ENCODE measurements around the gene FECH. TPM values are rescaled to one million over a fixed set of nuclear protein-coding genes. Genes with fewer than 3 reads are reported as not detected.
"Not testable (repeated sequence)": the region's sequence is repeated elsewhere in the genome, so short reads cannot be mapped to it uniquely, and the experiment has no call there.

FECH gene, protein sequence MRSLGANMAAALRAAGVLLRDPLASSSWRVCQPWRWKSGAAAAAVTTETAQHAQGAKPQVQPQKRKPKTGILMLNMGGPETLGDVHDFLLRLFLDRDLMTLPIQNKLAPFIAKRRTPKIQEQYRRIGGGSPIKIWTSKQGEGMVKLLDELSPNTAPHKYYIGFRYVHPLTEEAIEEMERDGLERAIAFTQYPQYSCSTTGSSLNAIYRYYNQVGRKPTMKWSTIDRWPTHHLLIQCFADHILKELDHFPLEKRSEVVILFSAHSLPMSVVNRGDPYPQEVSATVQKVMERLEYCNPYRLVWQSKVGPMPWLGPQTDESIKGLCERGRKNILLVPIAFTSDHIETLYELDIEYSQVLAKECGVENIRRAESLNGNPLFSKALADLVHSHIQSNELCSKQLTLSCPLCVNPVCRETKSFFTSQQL
- total RNA-seq, result 52.5 and 79.6 TPM in 2 replicates
- polyA plus RNA-seq (2012), result 40.8 TPM

DNA sequence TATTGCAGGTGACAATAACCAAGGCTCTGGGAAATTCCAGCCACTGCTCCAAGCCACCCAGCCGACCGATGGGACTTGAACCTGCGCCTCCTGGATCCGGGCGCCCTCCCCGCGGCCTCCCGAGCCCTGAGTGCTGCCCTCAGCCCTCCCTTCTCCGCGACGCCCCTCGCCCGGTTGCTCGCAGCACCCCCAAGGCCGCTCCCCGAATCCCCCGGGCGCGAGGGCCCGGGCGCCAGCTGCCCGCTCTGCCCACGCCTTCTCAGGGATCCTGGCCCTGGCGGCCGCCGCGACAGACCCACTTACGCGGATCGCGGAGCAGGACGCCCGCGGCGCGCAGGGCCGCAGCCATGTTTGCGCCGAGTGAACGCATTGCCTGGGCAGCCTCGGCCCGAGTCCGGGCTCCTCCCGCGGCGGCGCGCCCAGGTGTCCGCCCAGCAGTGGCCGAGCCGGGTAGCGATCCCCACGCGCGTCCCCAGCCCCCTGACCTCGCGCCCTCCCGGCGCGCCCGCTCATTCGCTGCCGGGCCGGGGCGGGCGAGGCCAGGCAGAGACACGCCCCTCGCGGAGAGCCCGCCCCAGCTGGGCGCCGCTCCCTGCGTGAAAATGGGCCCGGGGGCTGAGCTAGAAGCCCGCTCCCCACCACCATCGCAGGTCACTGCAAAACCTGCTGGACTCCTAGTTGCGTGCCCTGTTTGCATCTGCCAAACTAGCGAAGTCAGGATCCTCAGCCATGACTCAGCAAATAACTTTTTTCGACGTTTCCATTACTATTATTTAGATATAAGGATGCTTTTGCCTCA, at the start of gene FECH:
FECH (minus strand) TSS at position 452 of the 799 bp plus-strand sequence; CDS start at position 370, 82 bp downstream.
- peak; percentile 84 for DNase-seq (ENCODE audit: low read depth)

DNA sequence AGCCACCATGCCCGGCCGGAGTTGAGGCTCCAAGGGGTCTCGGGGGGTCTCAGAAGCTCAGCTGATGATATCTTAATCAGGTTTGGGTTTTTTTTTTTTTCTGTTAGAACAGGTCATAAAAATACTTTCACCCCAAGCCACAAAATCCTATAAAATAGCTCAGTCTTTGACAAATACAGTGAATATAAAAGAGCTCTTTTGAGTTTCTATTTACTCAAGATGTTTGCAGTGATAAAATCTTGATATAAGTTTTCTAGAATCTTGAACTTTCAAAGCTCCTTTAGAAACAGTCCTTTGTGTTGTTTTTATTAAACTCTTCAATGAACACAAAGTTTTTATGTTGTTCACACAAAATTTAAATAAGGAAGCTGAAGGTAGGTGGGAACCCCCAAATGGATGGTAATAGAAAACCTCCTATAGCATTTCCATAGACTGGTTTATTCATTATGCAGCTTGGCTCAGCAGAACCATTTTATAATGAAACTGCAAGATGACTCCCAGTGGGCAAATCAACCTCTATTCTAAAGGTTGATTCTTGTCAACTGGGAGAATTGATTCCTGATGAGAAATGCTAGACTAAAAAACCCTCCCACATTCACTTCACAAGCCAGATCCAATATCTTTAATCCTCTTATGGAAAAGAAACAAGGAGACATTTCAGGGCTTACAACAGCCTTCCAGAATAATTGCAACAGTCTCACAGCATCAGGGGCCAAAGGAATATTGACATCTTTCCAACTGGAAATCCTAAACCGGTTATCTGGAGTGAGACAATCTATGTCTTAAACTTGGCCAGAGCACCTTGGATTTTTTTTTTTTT, 48.7 kb upstream of the FECH start:
- no peak for DNase-seq (ENCODE audit: low read depth)

DNA sequence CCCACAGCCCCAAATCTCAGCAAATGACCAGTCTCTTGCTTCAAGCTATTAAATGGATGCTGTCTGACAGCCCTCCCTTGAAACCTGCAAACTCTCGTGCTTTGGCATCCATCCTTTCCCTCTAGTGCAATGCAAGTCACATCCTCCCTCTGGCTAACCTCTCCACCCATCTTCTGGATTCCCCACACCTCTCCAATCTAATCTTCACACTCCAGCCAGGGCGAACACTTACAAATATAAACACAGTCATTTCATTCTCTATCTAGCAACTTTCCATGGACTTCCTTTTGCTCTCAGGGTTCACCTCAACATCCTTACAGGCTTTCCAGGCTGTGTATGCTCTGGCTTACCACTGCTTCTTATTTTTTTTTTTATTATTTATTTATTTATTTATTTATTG, 45.2 kb upstream of the FECH start:
- DNase-seq (ENCODE audit: low read depth), result no peak

DNA sequence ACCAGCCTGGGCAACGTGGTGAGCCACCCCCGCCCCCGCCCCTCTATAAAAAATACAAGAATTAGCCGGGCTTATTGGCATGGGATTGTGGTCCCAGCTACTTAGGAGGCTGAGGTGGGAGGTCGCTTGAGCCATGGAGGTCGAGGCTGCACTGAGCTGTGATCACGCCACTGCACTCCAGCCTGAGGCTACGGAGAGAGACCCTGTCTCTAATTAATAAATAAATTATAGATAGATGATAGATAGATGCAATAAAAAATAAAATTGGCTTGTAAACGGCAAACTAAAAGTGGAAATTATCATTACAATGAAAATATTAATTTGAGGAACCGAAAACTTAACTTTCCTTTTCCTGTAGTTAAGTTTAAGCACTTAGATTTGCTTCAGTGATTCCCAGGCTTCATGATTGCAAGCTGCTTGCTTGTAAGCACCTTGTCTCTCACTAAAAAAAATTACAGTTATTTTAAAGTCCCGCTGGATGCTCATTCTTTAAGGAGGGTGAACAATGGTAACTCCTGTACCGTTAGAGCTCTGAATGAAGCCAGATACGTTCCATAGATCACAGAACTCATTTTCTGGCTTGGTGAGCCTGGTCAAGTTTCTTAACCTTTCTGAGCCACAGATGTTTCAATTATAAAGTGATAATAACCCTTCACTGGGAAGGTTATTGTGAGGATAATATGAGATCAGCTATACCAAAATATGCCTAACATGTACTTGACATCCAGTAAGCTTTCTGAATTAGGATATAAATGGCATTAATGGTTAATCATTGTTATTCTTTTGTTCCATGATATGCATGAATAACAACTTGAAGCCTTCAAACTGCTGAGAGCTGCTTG, 44.5 kb upstream of the FECH start:
- DNase-seq (ENCODE audit: low read depth), result no peak

DNA sequence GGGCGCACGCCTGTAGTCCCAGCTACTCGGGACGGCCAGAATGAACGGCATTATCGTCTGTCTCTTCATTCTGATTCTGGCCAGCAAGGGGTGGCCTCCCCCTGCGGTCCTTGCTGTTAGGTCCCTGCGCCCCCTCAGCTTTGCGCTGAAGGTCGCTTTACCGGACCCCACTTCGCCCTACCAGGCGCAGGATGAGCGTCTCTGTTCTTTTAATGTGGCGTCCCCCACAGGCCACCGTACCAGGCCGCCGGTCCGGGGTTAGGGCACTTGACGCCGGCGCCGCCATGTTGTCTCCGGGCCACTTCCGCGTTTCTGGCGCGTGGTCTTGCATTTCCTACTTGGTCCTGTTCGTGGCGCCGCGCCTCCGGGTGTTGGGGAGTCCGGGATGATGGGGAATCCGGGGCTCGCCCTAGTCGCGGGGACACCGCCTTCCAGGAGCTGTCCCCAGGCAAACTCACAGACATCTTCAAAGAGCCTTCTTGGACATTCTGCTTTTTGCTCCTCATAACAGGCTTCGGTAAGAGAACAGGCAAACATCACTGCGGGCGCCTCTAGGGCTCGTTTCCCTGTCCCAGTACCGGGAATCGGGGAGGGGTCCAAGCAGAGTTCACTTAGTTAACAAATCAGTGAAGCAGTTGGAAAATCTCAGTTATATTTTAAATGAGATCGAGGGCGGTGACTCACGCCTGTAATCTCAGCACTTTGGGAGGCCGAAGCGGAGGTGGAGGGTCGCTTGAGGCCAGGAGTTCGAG, 43.7 kb upstream of the FECH start:
- peak; percentile 97 for DNase-seq (ENCODE audit: low read depth)

DNA sequence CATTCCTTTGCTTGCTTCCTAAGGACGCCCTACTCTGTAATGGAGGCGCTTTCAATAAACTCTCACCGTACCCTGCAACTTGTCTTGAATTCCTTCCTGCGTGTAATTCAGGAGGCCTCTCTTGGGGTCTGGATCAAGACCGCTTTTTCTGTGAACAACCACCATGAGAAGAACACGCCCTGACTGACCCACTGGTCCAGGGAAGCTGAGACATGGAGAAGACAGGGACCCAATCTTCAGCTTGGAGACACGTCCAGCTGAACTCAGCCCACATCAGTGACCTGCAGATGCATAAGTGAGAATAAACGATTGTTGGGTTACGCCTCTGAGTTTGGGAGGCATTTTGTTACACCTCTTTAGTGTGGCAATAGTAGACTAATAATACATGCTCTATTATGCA, 42.9 kb upstream of the FECH start:
- DNase-seq (ENCODE audit: low read depth), result no peak

DNA sequence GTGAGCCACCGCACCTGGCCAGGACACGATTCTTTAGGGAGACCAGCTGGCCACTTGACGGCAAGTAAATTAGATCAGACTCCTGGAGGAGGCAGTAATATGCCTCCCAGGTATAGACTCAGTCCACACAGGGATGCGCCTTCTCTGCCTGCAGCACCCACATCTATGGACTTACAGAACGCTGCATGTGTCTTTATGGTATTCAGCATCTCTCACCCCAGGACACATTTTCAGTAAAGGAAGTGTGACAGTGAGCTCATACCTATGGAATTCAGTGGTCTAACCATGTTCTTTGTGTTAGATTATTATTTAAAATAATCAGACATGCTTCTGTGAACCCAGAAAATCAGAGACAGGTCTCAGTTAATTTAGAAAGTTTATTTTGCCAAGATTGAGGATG, 41.0 kb upstream of the FECH start:
- no peak for DNase-seq (ENCODE audit: low read depth)

DNA sequence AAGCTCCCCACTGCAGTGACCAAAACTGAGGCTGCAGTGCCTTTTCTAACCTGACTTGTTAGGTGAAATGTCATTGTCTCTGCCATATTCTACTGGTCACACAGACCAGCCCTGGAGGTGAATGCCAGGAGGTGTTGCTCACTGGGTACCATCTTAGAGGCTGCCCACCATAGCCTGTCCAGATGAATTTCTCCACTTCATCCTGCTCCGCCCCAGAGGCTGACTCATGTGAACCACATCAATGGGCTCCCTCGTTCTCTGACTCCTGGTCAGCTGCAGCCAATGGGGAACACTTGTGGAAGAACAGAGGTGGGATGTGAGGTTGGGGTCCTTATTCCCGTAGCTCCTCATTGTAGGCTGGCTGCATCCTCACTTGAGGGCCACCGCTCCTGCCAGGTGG, 38.5 kb upstream of the FECH start:
- DNase-seq (ENCODE audit: low read depth), result no peak

DNA sequence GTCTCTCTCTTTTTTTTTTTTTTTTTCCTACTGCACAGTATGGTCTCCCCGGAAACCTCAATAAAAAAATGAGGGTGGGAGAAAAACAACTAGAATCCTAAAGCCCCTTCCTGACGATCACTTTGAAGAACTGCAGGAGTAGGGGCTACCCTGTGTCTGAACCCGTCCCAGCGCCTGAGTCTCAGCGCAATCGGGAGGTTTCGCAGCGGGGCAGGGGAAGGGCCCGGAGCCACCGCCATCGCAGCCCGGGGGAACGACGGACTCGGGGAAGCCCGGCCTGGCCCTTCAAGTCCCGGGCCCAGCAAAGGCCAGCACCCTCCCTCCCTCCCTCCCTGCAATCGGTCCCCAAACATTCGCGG, 34.7 kb upstream of the FECH start:
- DNase-seq (ENCODE audit: low read depth), result no peak

DNA sequence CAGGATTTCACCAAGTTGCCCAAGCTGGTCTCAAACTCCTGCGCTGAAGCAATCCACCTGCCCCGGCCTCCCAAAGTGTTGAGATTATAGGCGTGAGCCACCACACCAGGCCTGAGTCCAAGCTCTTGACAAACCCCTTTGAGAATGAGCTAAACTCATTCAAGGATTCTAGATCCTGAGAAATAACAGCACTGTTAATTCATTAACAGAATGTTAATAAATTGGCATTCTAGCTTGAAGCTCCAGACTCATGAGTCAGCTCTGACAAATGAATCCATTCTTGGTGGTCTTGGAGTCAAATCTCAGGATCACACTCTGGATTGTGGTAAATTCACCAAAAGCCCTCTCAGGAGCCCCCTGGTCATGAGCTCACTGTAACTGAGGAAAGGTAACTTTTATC, 33.4 kb upstream of the FECH start:
- no peak for DNase-seq (ENCODE audit: low read depth)

DNA sequence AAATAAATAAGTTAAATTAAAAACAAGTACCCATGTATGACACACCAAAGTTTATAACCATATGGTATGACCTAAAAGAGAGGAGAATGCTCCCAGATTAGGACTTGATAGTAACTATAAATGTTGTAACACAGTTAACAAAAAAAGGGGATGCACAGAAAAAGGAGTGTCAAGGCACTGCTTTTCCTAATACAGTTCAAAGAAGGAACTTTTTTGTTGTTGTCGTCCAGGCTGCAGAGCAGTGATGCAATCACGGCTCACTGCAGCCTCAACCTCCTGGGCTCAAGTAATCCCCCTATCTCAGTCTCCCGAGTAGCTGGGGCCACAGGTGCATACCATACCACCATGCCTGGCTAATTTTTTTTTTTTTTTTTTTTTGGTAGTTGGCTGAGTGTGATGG, 32.4 kb upstream of the FECH start:
- DNase-seq (ENCODE audit: low read depth), result no peak

DNA sequence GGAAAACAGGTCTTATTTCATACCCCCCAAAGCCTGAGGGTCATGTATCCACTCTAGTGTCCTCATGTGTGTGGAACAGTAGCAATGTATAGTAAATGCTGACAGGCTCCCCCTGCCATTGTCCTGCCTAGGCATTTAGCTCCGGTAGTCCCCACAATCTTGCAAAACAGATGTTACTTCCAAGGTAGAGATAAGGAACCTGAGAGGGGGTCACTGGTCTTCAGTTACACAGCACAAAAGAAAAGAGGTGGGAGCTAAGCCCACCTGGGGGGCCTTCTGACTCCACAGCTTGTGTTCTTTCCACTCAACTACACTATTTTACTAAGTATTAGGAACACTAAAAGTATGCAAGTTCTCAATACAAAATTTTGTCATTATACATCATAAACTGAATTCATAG, 17.4 kb upstream of the FECH start:
- no peak for DNase-seq (ENCODE audit: low read depth)

DNA sequence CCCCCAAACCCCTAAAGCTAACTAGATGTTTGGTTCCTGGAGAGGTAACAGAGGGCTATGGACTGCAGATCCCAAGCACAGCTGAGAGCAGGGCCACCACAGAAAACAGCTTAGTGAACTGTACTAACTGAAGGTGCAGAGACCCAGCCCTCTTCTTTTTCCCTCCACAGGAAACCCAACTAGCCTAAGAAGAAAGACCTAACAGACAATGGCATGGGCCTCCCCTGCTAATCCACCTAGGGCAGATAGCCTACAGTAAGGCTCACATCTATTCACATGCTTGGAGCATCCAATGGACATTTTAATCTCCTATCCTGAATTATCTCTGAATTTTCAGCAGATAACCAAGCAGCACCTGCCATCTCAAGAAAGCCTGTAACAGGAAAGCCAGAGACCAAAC, 8.8 kb upstream of the FECH start:
- no peak for DNase-seq (ENCODE audit: low read depth)

DNA sequence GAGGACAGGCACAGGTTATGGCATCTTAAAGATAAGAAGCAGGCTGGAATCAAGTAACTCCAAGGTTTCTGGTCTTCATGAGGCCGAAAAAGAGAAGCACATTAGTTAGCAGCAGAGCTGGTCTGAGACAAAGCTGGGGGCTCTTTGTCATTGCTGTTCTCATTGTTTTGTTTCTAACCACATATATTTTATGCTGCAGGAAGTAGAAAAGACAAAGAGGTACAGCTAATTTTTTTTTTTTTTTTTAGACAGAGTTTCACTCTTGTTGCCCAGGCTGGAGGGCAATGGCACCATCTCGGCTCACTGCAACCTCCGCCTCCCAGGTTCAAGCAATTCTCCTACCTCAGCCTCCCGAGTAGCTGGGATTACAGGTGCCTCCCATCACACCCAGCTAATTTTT, 6.2 kb upstream of the FECH start:
- not testable (repeated sequence) for DNase-seq (ENCODE audit: low read depth)

DNA sequence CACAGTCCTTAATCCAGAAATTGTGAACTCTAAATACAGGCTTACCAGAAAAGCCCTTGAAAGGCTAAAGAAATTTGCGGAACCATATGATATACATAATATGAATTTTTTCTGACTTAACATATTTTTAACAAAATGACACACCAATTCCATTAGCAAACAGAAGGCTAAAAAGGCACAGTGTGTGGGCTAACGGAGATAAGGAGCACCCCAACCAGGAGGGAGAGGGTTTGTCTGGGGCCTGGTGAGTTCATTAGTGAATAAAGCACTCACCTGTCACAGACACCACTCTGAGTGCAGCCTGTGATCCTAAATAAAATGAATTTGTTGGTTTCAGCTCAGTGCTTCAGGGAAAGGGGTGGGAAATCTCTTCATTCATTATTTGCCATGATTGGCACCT, 2.7 kb upstream of the FECH start:
- no peak for DNase-seq (ENCODE audit: low read depth)

DNA sequence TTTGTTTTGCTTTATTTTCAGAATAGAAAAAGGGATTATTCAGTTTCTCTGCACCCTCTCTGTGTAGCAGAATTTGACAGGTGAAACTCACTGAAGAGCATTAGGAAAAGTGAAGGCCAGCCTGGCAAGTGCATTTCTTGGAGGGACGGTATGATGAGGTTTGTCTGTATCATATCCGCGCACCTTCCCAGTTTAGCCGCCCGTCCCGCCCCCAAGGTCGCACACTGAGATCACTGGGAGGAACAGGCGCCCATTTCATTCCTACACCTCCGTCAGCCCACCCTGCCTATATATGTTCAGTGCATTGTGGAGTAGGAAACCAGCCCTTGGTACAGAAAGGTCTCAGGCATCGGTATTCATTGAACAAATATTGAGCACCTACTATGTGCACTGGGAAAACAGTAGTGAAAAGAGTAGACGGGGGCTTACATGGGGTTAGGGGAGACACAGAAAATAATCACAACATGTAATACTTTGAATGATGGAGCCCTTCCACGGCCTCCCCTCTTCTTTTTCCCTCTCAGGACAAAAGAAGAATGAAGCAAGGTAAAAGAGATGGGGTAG, 678 bp upstream of the FECH start:
- DNase-seq (ENCODE audit: low read depth), result no peak

DNA sequence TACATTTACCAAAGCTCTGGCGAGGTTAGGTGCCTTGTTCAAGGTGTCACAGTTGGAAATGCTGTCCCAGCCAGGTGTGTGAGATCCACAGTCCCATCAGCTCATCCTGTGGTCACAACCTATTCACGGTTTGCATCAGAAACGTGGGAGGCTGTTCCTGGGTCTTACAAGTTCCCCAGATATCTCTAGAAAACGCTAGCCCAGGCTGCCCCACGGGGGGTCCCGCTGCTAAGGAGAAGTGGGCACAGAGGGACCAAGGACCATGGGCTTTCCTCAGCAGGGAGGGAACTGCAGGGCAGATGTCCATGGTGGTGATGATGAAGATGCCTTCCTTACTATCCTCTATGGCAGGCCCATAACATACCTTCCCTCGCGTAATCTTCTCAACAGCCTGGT, 649 bp downstream of the FECH start:
- no peak for DNase-seq (ENCODE audit: low read depth)

DNA sequence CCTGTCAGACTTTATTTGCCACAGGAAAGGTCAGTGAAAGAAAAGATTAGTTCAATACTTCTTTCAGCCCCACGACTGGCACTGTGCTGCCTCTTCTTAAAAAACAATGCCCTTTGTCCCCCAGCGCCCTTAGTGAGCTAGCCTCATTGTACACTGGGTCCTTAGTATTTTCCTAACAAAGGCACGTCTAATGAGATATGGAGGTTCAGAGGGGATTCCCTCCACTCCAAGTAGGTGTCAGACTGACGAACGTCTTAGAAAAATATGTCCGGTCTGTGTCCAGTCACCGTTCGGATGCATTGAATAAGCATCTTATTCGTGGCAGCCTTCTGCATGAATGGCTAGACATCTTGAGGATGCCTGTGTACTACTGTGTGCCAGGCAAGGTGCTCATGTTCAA, 1.1 kb downstream of the FECH start:
- no peak for DNase-seq (ENCODE audit: low read depth)

DNA sequence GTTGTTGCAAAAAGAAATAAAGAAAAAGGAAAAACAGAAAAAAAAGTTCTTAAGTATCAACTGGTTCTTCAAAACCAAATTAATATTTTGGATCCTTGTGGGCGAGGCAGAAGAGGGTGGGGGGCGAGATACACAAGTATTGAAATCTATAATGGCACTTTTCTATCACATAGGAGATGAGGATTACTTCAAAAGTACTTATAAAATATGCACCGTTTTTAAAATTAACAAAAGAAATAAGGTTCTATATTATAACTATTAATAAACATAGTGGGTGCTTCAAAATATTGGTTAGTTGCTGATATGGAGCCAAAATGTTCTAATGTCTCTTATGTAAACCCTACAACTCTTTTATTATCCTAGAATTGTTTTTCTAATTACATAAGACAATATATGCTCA, 2.1 kb downstream of the FECH start:
- DNase-seq (ENCODE audit: low read depth), result no peak

DNA sequence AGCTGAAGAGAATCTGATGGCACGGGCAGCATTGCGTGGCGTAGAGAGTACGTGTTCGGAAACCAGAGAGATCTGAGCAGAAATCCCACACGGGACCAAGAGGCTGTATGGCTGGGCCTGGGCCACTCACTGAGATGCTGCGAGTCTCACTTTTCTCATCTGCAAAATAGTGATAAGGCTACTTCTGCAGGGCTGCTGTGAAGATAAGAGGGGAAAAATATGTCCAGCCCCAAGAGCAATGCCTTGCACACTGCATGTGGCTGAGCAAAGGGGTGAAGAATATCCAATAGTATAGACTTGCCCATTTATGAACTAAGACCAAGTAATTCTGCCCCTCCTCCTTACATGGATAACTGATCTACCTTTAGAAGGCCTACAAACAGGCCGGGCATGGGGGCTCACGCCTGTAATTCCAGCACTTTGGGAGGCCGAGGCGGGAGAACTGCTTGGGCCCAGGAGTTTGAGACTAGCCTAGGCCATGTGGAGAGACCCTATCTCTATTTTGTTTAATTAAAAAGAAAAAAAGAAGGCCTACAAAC, 3.1 kb downstream of the FECH start:
- DNase-seq (ENCODE audit: low read depth), result no peak
